Loucy (cell line): ENCODE measurements around the gene CAMSAP1.

Experiments used
- H2AFZ ChIP-seq: fragments of 200-600 bp; sonication (generic); 2 replicates; pipeline ENCODE4 v1.6.0; 2016; ENCODE audit warnings: antibody characterized with exemption, mild to moderate bottlenecking, low read length, moderate library complexity
- H3F3A ChIP-seq: fragments of 200-600 bp; 2 replicates; pipeline ENCODE4 v1.6.0; 2016; ENCODE audit warnings: antibody characterized with exemption, low read depth, mild to moderate bottlenecking
- H3K27me3 ChIP-seq: fragments of 200-600 bp; sonication (generic); 2 replicates; pipeline ENCODE4 v1.6.1; 2014; ENCODE audit warnings: low read length, mild to moderate bottlenecking; ENCODE audit not compliant: insufficient read depth, poor library complexity, severe bottlenecking
- H3K36me3 ChIP-seq: fragments of 200-600 bp; sonication (generic); 2 replicates; pipeline ENCODE4 v1.6.1; 2016; ENCODE audit warnings: low read length; ENCODE audit not compliant: insufficient read depth
- H3K4me1 ChIP-seq: fragments of 200-600 bp; sonication (generic); 2 replicates; pipeline ENCODE4 v1.5.1; 2014; ENCODE audit warnings: low read length, mild to moderate bottlenecking; ENCODE audit not compliant: insufficient read depth, poor library complexity, severe bottlenecking
- H3K4me2 ChIP-seq: fragments of 200-600 bp; sonication (generic); 2 replicates; pipeline ENCODE4 v1.6.0; 2014; ENCODE audit warnings: antibody characterized with exemption, low read length, low read depth, mild to moderate bottlenecking; ENCODE audit not compliant: poor library complexity, severe bottlenecking
- H3K4me3 ChIP-seq: fragments of 200-600 bp; sonication (generic); 2 replicates; pipeline ENCODE4 v1.5.1; 2014; ENCODE audit warnings: low read length, mild to moderate bottlenecking, mixed read lengths; ENCODE audit not compliant: poor library complexity, severe bottlenecking
- H3K79me2 ChIP-seq: fragments of 200-600 bp; sonication (generic); 2 replicates; pipeline ENCODE4 v1.6.1; 2014; ENCODE audit warnings: low read length; ENCODE audit not compliant: insufficient read depth
- H3K9ac ChIP-seq: fragments of 200-600 bp; sonication (generic); 2 replicates; pipeline ENCODE4 v1.6.0; 2014; ENCODE audit warnings: mild to moderate bottlenecking, low read depth, low read length, moderate library complexity; ENCODE audit not compliant: poor library complexity, severe bottlenecking
- H3K9me2 ChIP-seq: fragments of 200-600 bp; sonication (generic); replicated peaks from 2 replicates; pipeline ENCODE4 v1.6.1; 2016; ENCODE audit warnings: low read depth, low read length, mixed read lengths
- H3K9me3 ChIP-seq: fragments of 200-600 bp; sonication (generic); 2 replicates; pipeline ENCODE4 v1.6.1; 2014; ENCODE audit warnings: mild to moderate bottlenecking, antibody characterized with exemption, low read length, low read depth; ENCODE audit not compliant: insufficient read depth
- H4K20me1 ChIP-seq: fragments of 200-600 bp; sonication (generic); 2 replicates; pipeline ENCODE4 v1.6.0; 2014; ENCODE audit warnings: antibody characterized with exemption, low read length, mild to moderate bottlenecking; ENCODE audit not compliant: insufficient read depth, poor library complexity, severe bottlenecking
- EZH2phosphoT487 ChIP-seq: fragments of 200-600 bp; IDR thresholded peaks from 2 replicates; pipeline ENCODE4 v1.6.1; 2018; ENCODE audit warnings: antibody characterized with exemption, mild to moderate bottlenecking, moderate library complexity, borderline replicate concordance
- TF ChIP-seq, protein P1 (sequence below): fragments of 200-600 bp; sonication (generic); conservative IDR thresholded peaks from 2 replicates; pipeline ENCODE4 v1.5.1; 2014; ENCODE audit warnings: mild to moderate bottlenecking, antibody characterized with exemption, low read length

CAMSAP1 gene

DNA sequence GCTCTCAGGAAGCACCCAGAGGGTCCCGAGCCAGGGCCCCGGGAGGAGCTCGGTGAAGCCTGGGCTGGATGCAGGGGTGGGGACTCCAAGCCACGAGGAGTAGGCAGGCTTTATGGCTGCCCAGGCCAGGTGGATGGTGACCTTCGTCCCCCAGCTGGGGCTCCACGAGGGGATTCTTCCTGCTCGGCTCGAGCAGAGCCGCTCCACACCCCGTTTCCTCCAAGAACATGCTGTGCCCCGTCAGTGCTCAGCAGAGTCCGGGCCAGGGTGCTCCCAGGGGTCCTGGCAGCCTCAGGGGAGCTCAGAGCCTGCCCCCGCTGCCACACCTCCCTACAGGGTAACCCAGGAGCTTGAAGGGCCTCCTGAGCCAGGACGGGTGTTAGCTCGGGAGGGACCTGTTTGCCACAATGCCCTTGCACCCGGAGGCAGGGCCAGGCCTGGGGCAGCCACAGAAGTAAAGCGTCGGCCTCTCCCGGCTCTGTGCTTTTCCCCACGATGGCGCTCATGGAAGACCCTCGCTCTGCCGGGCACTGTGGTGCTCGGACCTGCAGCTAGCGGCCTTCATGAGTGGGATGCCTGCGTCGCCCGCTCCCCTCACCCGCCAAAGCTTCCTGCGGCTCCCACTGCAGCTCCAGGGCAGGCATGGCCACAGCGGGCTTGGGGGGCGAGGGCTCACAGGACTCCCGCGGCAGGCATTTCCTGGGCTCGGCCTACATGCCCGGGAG lies 118.6 kb downstream of the CAMSAP1 start:
- Histone ChIP-seq H3K4me1 (no peaks in the 10 kb centered on the region), H3K4me3 (no peak overlapping the region), H3F3A (no peaks in the 10 kb centered on the region), H3K27me3 (no peaks in the 10 kb centered on the region), H3K9me3 (no peaks in the 10 kb centered on the region), H3K36me3 (no peaks in the 10 kb centered on the region), H3K9ac (no peak overlapping the region), H3K4me2 (no peak overlapping the region), H3K9me2 (no peaks in the 10 kb centered on the region), H2AFZ (no peak overlapping the region), H3K79me2 (no peaks in the 10 kb centered on the region), H4K20me1 (no peaks in the 10 kb centered on the region)
- TF ChIP-seq EZH2phosphoT487 = no peak
- TF ChIP-seq, protein P1, sequence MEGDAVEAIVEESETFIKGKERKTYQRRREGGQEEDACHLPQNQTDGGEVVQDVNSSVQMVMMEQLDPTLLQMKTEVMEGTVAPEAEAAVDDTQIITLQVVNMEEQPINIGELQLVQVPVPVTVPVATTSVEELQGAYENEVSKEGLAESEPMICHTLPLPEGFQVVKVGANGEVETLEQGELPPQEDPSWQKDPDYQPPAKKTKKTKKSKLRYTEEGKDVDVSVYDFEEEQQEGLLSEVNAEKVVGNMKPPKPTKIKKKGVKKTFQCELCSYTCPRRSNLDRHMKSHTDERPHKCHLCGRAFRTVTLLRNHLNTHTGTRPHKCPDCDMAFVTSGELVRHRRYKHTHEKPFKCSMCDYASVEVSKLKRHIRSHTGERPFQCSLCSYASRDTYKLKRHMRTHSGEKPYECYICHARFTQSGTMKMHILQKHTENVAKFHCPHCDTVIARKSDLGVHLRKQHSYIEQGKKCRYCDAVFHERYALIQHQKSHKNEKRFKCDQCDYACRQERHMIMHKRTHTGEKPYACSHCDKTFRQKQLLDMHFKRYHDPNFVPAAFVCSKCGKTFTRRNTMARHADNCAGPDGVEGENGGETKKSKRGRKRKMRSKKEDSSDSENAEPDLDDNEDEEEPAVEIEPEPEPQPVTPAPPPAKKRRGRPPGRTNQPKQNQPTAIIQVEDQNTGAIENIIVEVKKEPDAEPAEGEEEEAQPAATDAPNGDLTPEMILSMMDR = no peak

DNA sequence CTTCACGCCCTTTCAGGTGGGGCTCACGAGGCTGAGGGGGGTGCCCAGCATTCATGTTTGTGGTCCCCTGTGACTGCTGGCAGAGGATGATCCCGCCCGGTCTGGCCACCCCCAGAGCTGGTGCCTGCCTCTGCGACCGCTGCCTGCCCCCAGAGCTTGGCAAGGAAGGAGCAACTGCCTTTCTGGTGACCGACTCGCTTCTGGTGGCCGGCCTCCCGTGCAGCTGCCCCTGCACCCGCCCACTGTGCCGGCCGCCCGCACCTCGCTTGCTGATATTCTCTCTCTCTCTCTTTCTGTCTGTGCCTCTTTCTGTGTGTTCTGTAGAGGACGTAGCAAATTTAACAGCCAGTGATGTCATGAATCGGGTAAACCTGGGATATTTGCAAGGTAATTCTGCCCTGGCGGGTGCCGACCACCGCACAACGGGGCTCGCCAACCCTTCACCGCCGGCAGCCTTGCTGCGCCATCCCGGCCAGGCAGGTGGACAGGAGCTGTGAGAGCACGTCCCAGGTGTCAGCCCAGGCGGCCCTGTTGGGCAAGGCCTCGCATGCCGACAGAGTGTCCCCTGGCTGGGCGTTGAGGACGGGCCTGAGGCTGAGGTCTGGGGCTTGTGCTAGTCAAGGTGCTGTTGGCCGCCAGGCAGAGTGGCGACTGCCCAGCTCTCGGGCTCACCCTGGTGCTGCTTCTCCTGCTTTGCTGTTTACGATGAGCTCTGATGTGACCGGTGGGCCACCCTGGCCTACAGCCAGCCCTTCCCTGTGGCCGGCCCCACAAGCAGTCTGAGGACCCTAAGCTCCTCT lies 119.4 kb downstream of the CAMSAP1 start:
- H3F3A ChIP-seq = no peaks in the 10 kb centered on the region
- no peaks in the 10 kb centered on the region for H3K36me3 ChIP-seq
- no peaks in the 10 kb centered on the region for H3K27me3 ChIP-seq
- no peak overlapping the region for H3K4me2 ChIP-seq
- no peak overlapping the region for H3K4me3 ChIP-seq
- no peaks in the 10 kb centered on the region for H3K9me2 ChIP-seq
- no peaks in the 10 kb centered on the region for H4K20me1 ChIP-seq
- no peaks in the 10 kb centered on the region for H3K4me1 ChIP-seq
- no peaks in the 10 kb centered on the region for H3K79me2 ChIP-seq
- H3K9ac ChIP-seq = no peak overlapping the region
- no peaks in the 10 kb centered on the region for H3K9me3 ChIP-seq
- H2AFZ ChIP-seq = no peak overlapping the region
- TF ChIP-seq, protein P1 = no peak
- no peak for TF ChIP-seq EZH2phosphoT487

DNA sequence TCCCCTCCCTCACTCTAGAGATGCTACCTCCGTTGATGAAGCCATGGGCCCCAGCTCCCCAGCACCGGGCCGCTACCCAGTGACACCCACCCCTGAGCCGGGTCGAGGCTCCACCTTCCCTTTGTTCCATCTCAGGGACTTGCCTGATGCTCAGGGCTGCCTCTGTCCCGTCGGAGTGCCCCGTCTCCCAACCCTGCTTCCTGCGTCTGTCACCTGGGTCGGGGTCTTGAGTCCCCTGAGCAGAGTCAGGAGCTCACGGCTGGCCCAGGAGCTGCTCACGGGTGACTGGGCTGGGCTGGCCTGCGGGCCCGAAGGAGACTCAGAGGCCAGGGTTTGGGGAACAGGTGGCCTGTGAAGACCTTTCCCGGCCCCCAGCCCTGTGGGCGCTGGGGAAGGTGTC lies 120.0 kb downstream of the CAMSAP1 start:
- Histone ChIP-seq H3K4me2 (no peak overlapping the region), H3K36me3 (no peaks in the 10 kb centered on the region), H3K9me3 (no peaks in the 10 kb centered on the region), H2AFZ (no peak overlapping the region), H3K4me1 (no peaks in the 10 kb centered on the region), H3K9ac (no peak overlapping the region), H4K20me1 (no peaks in the 10 kb centered on the region), H3F3A (no peaks in the 10 kb centered on the region), H3K9me2 (no peaks in the 10 kb centered on the region), H3K27me3 (no peaks in the 10 kb centered on the region), H3K4me3 (no peak overlapping the region), H3K79me2 (no peaks in the 10 kb centered on the region)
- TF ChIP-seq EZH2phosphoT487 = no peak
- TF ChIP-seq, protein P1 = no peak
